Activated T-cell treated with anti-CD3 and anti-CD28 coated beads for 1 hour (primary cell): Measurements from ENCODE around the gene PRORP.
"Not testable (repeated sequence)": the region's sequence is repeated elsewhere in the genome, so short reads cannot be mapped to it uniquely, and the experiment has no call there.

ENCODE experiments used
- DNase-seq: peaks from one replicate; pipeline ENCODE4 v3.0.0-alpha.2; 2020; ENCODE audit warnings: low read depth

The PRORP gene

GRCh38 chr14:35121887-35122695, at the start of gene PRORP, which contains the start of gene PPP2R3C:
Gene PRORP, plus strand, starts transcription at chr14:35122552. Its CDS starts 694 bp downstream, at chr14:35123246.
Gene PPP2R3C, minus strand, starts transcription at chr14:35121990. Its CDS starts 31 bp downstream, at chr14:35121959.
- peak; percentile 72 for DNase-seq

- no peak for DNase-seq
Observed at GRCh38 chr14:35073486-35073885, 48.9 kb upstream of the PRORP start.

GRCh38 chr14:35078082-35078481, 44.3 kb upstream of the PRORP start:
- DNase-seq: no peak

- DNase-seq: no peak
Observed at GRCh38 chr14:35079742-35080141, 42.6 kb upstream of the PRORP start.

- no peak for DNase-seq
Observed at GRCh38 chr14:35083530-35084150, 38.7 kb upstream of the PRORP start.

GRCh38 chr14:35085441-35085840, 36.9 kb upstream of the PRORP start:
- DNase-seq: no peak

- DNase-seq: no peak
Observed at GRCh38 chr14:35088514-35088913, 33.8 kb upstream of the PRORP start.

GRCh38 chr14:35094645-35095044, 27.7 kb upstream of the PRORP start:
- not testable (repeated sequence) for DNase-seq

- DNase-seq: no peak
Observed at GRCh38 chr14:35107866-35108265, 14.5 kb upstream of the PRORP start.

- no peak for DNase-seq
Observed at GRCh38 chr14:35112641-35113040, 9.7 kb upstream of the PRORP start.

- DNase-seq: no peak
Observed at GRCh38 chr14:35113308-35113950, 8.9 kb upstream of the PRORP start.

- no peak for DNase-seq
Observed at GRCh38 chr14:35114036-35114435, 8.3 kb upstream of the PRORP start.

- no peak for DNase-seq
Observed at GRCh38 chr14:35116242-35116641, 6.1 kb upstream of the PRORP start.

- DNase-seq: no peak
Observed at GRCh38 chr14:35117112-35117511, 5.2 kb upstream of the PRORP start.

- no peak for DNase-seq
Observed at GRCh38 chr14:35121026-35121886, 1.1 kb upstream of the PRORP start.

GRCh38 chr14:35122696-35123387, 490 bp downstream of the PRORP start:
- DNase-seq: no peak

- no peak for DNase-seq
Observed at GRCh38 chr14:35123388-35123703, 994 bp downstream of the PRORP start.

GRCh38 chr14:35124127-35124526, 1.8 kb downstream of the PRORP start:
- no peak for DNase-seq

GRCh38 chr14:35133542-35134328, 11.4 kb downstream of the PRORP start:
- DNase-seq: no peak

- DNase-seq: no peak
Observed at GRCh38 chr14:35134329-35135123, 12.2 kb downstream of the PRORP start.
